Naive B cell (primary cell): ENCODE data around the gene ARSG. TPM values are rescaled to one million over a fixed set of nuclear protein-coding genes. Genes with fewer than 3 reads are reported as not detected.
A peak's percentile ranks its signal among the peaks of the same experiment; 100 is the strongest.

Experiments used
- ATAC-seq, 2 donors: fragments of 150-1000 bp; cut with Tn5 transposase; 2 replicates each; pipeline ENCODE4 v1.10.0; 2021; ENCODE audit warnings: low read depth in 2 of 2, mild to moderate bottlenecking in 2 of 2, moderate library complexity in 2 of 2
- DNase-seq: peaks from one replicate; pipeline ENCODE4 v3.0.0; 2022
- H3K27ac Mint-ChIP-seq, 6 donors: one replicate each; pipeline ENCODE4 v1.8.0; 2020 to 2022; ENCODE audit warnings: mild to moderate bottlenecking in 6 of 6, mixed read lengths in 6 of 6, moderate library complexity in 5 of 6, inconsistent platforms in 2 of 6
- H3K27me3 Mint-ChIP-seq, 3 donors: one replicate each; pipeline ENCODE4 v1.8.0; 2021 to 2022; ENCODE audit warnings: mixed read lengths in 3 of 3, mild to moderate bottlenecking in 1 of 3
- H3K36me3 Mint-ChIP-seq, 2 donors: one replicate each; pipeline ENCODE4 v1.8.0; 2020 to 2022; ENCODE audit warnings: mixed read lengths in 2 of 2, inconsistent platforms in 1 of 2, mild to moderate bottlenecking in 1 of 2
- H3K4me1 Mint-ChIP-seq, 3 donors: one replicate each; pipeline ENCODE4 v1.8.0; 2020 to 2022; ENCODE audit warnings: mixed read lengths in 3 of 3, inconsistent platforms in 1 of 3, mild to moderate bottlenecking in 1 of 3, moderate library complexity in 1 of 3
- H3K4me3 Mint-ChIP-seq, 8 donors: one replicate each; pipeline ENCODE4 v1.8.0; 2020 to 2022; ENCODE audit warnings: mild to moderate bottlenecking in 8 of 8, mixed read lengths in 8 of 8, moderate library complexity in 8 of 8, inconsistent platforms in 2 of 8
- H3K9me3 Mint-ChIP-seq, 7 donors: one replicate each; pipeline ENCODE4 v1.8.0; 2020 to 2022; ENCODE audit warnings: mixed read lengths in 7 of 7, mild to moderate bottlenecking in 5 of 7, inconsistent platforms in 2 of 7, moderate library complexity in 1 of 7
- polyA plus RNA-seq, 6 donors: library from polyadenylated mRNA; unstranded; fragments of 300-500 nt; fragmentation: Illumina TruSeq; gene quantifications; one replicate each; pipeline ENCODE4 v1.2.3, GENCODE V29; 2021; ENCODE audit warnings: low read depth in 6 of 6

ARSG gene
- polyA plus RNA-seq, 6 donors from 2014 or later, result 3.4 to 5.8 (median 4.7) TPM

DNA sequence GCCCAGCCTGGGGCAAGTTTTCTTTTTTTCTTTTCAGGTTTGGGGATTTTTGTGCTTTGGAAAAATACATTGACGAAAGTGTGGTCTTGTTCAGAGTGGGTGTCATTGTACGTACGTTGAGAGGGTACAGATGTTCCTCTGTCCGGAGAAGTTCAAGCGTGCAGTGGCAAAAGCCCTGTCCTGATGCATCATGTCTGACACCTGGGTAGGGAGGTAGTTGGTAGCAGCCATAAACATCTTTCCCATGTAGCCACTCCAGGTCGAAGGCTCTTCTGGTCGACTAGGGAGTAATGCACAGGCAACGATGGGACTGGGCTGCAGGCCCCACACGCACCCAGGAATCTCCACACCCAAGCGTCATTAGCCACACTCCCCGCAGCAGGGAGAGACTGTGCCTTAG is 138.6 kb downstream of the ARSG start:
- Mint-ChIP-seq H3K27me3 (no peaks in the 10 kb centered on the region), H3K9me3 (no peaks in the 10 kb centered on the region), H3K4me3 (no peak overlapping the region), H3K36me3 (peaks cover 0 to 12% of the 10 kb centered on the region in 2 donors), H3K27ac (no peak overlapping the region), H3K4me1 (peaks cover 4 to 10% (median 6%) of the 10 kb centered on the region in 3 donors)
- DNase-seq (no peak), ATAC-seq (no peak)

DNA sequence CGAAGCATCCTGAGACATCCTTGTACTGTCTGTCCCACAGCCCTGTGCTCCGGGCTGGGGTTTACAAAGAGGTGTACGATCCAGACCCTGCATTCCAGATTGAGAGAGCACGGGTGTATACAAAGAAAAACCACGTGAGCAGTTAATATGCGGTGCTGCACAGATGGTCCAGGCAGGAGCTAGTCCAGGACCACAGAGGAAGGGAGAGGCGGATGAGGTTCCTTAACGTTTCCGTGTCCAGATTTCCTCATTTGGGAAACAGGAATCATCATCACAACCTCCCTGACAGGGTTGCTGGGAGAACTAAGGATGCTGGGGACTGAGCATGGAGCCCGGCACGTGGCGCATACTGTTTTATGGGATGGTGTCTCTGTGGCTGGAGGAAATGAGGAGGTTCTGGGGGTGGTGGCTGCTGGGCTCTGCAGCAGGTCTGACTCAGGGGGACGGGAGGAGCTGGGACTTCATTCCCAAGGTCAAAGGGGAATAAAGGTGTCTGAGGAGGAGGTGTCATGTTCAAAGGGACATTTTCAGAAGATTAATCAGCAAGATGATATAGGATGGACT is 139.8 kb downstream of the ARSG start:
- Mint-ChIP-seq H3K27ac (peak overlapping the region in 3 of 6 donors; percentile 34 to 75 (median 61)), H3K4me1 (peaks cover 9 to 12% (median 11%) of the 10 kb centered on the region in 3 donors), H3K36me3 (peaks cover 0 to 12% of the 10 kb centered on the region in 2 donors), H3K9me3 (no peaks in the 10 kb centered on the region), H3K27me3 (no peaks in the 10 kb centered on the region), H3K4me3 (no peak overlapping the region)
- no peak for ATAC-seq
- DNase-seq, result no peak

DNA sequence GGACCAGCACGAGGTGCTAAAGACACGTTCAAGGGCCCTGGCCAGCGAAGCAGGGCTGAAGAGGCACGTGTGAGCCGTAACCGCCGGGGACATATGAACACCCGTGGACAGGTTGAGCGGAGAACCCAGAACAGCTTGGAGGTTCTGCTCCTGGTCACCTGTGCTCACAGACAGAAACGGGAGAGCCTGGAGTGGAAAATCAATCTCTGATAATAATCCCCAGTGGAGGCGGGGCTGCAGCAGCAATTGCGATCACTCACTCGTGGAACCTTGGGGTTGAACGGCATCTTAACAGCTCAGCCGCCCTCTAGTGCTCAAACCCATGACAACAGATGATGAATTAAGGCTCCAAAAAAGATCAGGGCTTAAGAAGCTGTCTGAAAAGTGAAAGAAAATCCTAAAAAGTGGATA is 140.4 kb downstream of the ARSG start:
- Mint-ChIP-seq H3K4me3 (no peak overlapping the region), H3K9me3 (no peaks in the 10 kb centered on the region), H3K4me1 (peaks cover 15 to 17% (median 17%) of the 10 kb centered on the region in 3 donors), H3K36me3 (peaks cover 0 to 12% of the 10 kb centered on the region in 2 donors), H3K27ac (peak overlapping the region in 2 of 6 donors; percentile 61 to 75), H3K27me3 (no peaks in the 10 kb centered on the region)
- ATAC-seq (peak; percentile 40 to 50), DNase-seq (no peak)

DNA sequence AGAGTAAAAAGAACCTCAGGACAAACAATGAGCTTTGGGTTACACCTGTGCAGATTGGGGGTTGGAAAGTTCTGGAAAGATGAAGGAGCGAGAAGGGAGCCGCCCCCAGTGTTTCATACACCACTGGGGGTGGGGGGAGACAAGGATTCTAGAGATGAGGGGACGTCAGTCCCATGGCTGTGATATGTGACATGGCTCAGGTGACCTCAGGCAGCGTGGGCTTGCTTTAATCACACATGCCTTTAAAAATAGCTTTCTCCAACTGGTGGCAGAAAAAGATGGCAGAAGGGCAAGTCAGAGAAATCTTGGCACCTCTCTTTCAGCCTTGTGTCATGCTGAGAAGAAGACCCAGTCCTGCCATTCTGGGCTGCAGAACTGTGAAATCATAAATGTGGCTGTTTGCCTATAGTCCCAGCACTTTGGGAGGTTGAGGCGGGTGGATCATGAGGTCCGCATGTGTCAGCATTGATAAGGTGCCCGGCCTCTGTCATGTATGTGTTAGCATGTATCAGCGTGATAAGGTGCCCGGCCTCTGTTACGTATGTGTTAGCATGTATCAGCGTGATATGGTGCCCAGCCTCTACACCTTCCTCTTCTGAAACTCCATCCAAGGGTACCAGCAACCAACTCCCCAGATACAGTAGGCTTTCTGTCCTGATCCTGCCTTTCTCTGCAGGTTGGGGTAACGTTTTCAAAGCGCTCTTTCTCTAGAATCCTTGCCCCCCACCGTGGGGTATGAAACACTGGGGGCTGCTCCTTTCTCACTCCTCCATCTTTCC is 141.0 kb downstream of the ARSG start:
- H3K27me3 Mint-ChIP-seq, result no peaks in the 10 kb centered on the region
- H3K4me1 Mint-ChIP-seq, result peaks cover 17 to 21% (median 21%) of the 10 kb centered on the region in 3 donors
- ATAC-seq (no peak), DNase-seq (no peak)
- no peaks in the 10 kb centered on the region for H3K9me3 Mint-ChIP-seq
- H3K4me3 Mint-ChIP-seq, result no peak overlapping the region
- peaks cover 0 to 12% of the 10 kb centered on the region in 2 donors for H3K36me3 Mint-ChIP-seq
- H3K27ac Mint-ChIP-seq, result peak overlapping the region in 2 of 6 donors; percentile 31 to 61

DNA sequence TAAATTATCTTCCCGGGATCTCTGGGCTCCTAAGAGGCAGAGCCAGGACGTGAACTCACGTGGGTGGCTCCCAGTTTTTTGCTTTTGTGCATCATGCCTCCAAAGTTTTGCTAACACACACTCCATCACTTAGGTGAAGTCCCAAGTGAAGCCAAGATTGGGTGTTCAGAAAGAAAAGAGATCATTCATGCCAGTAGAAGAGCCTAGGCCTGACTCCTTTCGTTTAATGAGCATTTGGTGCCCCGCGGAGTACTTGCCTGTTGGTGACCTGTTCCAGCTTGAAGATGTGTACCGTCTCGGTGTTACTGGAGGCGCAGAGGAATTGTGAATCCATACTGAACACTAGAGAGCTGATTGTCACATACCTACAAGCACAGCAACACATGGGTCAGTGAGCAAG is 141.9 kb downstream of the ARSG start:
- Mint-ChIP-seq H3K4me3 (no peak overlapping the region), H3K27ac (no peak overlapping the region), H3K36me3 (peaks cover 0 to 12% of the 10 kb centered on the region in 2 donors), H3K9me3 (no peaks in the 10 kb centered on the region), H3K27me3 (no peaks in the 10 kb centered on the region), H3K4me1 (peaks cover 25 to 31% (median 30%) of the 10 kb centered on the region in 3 donors)
- ATAC-seq, result no peak
- no peak for DNase-seq

DNA sequence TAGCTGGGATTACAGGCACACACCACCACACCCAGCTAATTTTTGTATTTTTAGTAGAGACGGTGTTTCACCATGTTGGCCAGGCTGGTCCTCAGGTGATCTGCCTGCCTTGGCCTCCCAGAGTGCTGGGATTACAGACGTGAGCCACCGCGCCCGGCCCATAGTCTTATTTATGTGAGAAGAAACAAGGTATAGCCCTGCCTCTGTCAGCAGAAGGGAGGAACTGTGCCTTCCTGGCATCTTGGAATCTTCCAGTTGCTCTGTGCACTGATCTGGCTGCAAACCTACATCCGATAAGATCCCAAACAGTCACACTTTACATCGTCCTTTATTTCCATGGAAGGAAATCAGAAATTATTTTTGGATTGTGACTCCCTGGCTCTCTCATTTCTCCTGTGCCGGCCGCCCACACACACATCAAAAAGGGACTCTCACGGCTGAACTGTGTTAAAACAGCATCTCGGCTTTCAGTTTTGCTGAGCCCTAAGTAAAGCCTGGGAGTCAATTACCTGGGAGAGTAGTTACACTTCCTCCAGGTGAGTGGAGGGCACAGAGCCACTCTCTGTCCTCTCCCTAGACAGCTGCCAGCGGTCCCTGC is 142.7 kb downstream of the ARSG start:
- Mint-ChIP-seq H3K36me3 (peaks cover 0 to 12% of the 10 kb centered on the region in 2 donors), H3K4me1 (peaks cover 28 to 39% (median 35%) of the 10 kb centered on the region in 3 donors), H3K4me3 (no peak overlapping the region), H3K9me3 (no peaks in the 10 kb centered on the region), H3K27me3 (no peaks in the 10 kb centered on the region), H3K27ac (no peak overlapping the region)
- ATAC-seq, result no peak
- no peak for DNase-seq

DNA sequence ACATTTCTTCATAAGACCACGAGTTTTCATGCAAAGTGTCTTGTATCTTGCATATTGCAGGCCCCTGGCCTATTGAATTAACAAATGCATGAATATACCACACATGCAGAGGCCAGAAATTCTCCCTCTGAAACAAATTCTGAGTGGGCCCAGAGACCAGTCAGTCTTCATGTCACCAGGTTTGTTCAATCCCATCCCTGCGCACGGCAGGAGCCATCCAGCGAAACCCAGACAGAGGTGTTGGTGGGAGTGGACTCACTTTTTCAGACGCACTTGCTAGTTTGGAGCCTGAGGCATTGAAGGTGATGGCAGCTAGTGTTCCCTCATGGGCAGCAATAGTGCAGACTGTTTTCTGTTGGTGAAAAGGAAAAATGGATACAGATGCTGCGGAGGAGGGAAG is 144.1 kb downstream of the ARSG start:
- H3K9me3 Mint-ChIP-seq, result no peaks in the 10 kb centered on the region
- H3K36me3 Mint-ChIP-seq, result peaks cover 0 to 12% of the 10 kb centered on the region in 2 donors
- ATAC-seq, result no peak
- peak overlapping the region in 1 of 6 donors; percentile 55 for H3K27ac Mint-ChIP-seq
- peaks cover 38 to 52% (median 46%) of the 10 kb centered on the region in 3 donors for H3K4me1 Mint-ChIP-seq
- no peaks in the 10 kb centered on the region for H3K27me3 Mint-ChIP-seq
- DNase-seq, result no peak
- H3K4me3 Mint-ChIP-seq, result no peak overlapping the region

DNA sequence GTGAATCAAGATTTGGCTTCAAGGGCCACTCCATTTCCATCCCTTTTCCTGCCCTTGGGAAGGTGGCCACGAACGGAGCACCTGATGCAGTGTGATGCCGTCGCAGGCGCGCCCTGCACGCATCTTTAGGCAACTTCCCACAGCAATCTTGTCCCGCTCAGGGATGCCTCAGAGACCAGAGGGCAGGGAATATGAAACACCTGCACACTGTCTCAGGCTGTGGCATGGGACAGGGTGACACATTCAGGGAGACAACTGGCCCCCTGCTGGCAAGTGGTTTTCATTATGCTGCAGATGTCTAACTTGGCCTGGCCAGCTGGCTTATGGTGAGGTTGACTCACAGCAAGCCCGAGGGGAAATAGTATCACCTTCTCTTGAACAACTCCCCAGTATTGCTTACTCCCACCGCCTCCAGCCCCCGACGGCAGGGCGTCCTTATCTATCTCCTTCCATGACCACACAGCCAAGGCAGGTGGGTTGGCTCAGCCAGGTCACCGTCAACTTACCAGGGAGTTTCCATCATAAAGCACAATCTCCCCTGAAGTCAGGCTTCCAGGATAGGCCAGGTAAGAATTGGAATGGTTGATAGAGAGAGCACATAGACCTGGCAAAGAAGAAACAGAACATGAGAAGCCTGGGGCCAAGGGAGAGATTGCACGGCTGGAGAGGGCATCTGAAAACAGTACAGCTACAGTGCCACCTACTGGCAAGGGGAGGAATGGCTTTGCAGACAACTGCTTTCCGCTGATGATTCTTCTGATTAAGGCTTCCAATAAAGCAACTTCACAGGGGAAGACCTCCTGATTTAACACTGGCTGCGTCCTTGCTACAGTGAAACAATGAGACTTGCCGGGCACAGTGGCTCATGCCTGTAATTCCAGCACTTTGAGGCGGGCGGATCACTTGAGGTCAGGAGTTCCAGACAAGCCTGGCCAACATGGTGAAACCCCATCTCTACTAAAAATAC is 144.9 kb downstream of the ARSG start:
- Mint-ChIP-seq H3K9me3 (no peaks in the 10 kb centered on the region), H3K36me3 (peaks cover 0 to 10% of the 10 kb centered on the region in 2 donors), H3K4me3 (peak overlapping the region in 5 of 8 donors; percentile 37 to 70 (median 46)), H3K27ac (peak overlapping the region in 5 of 6 donors; percentile 3 to 89 (median 82)), H3K27me3 (no peaks in the 10 kb centered on the region), H3K4me1 (peaks cover 44 to 60% (median 54%) of the 10 kb centered on the region in 3 donors)
- ATAC-seq, result peak; percentile 74 to 78
- DNase-seq, result peak; percentile 78

DNA sequence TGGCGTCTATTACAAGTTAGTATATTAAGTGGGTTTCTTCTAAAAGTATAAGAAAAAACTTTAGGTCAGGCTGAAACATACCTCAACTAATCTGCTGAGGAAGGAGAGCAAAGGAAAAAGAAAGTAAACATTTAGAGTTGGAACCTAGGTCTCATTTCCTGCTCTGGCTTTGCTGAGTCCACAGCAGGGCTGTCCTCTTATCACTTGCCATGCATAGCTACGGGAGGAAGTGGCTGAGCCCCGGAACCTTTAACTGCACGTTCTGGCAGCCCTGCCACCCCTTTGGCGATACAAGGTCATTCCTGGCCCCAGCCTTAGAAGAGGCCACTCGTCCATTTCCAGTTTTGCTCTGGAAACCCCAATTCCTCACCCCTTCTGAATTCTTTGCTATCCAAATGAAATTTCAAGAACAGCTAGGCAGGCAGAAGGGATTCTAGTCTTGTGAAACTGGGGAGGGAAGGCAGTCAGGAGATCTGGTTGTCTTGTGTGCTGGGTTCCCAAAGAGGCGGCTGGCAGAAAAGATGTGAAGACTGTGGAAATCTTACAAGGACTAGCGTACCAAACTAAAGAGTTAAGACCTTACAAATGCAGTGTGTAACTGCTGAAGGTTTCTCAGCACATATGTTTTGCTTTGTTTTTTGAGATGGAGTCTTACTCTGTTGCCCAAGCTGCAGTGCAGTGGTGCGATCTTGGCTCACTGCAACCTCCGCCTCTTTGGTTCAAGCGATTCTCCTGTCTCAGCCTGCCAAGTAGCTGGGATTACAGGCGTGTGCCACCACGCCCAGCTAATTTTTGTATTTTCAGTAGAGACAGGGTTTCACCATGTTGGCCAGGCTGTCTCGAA is 146.9 kb downstream of the ARSG start:
- Mint-ChIP-seq H3K9me3 (no peaks in the 10 kb centered on the region), H3K27me3 (no peaks in the 10 kb centered on the region), H3K4me1 (peaks cover 40 to 60% (median 56%) of the 10 kb centered on the region in 3 donors), H3K4me3 (peak overlapping the region; percentile 19 to 90 (median 75)), H3K27ac (peak overlapping the region in 5 of 6 donors; percentile 69 to 90 (median 88)), H3K36me3 (no peaks in the 10 kb centered on the region)
- DNase-seq, result peak; percentile 31
- ATAC-seq, result peak; percentile 43 to 55

DNA sequence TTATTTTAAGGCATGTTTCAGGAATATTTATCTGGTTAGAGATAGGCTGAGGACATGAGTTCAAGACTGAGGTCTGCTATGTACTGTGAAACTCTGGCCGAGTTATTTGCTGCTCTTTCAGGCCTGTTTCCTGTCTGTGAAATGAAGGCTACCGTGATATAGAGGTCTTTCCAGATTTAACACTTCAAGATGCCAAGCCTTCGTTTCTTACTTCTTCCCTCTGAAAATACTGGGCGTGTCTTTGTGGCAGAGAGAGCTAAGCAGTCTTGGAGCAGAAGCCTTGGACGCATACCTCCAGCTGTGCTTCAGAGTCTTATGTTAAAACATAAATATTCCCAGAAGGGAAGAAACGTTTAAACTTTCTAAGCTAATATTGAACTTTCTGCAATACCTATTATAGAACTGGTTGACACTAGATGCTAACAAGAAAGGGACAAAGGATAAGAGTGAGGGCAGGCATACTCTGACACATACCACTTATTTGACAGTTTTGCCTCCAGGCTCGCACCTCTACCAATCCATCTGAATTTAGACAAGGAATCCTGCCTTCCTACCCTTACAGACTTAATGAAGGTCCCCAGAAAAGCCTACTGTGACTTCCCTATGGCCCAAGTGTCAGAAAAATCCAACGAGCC is 148.5 kb downstream of the ARSG start:
- Mint-ChIP-seq H3K9me3 (no peaks in the 10 kb centered on the region), H3K36me3 (no peaks in the 10 kb centered on the region), H3K27ac (peak overlapping the region in 5 of 6 donors; percentile 64 to 88 (median 74)), H3K4me3 (peak overlapping the region in 1 of 8 donors; percentile 3), H3K4me1 (peaks cover 40 to 60% (median 56%) of the 10 kb centered on the region in 3 donors), H3K27me3 (no peaks in the 10 kb centered on the region)
- DNase-seq (no peak), ATAC-seq (no peak)

DNA sequence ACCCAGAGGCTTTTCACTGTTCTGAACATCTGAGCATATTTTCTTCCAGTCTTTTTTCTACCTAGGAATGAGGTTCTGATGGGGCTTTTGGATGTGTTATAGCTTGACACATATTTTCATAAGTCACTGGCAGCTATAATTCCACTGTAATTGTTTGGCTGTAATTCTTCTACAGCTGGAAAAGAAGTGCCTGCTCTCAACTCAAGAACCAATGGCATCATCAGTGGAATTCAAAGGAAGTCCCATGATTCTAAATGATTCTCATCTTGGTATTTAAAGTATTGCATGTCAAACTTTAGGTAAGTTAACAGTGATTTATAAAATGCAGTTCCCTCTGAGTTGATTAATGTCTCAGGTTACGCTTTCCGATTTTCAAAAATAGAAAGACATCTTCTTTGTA is 149.2 kb downstream of the ARSG start:
- Mint-ChIP-seq H3K27ac (peak overlapping the region; percentile 28 to 96 (median 70)), H3K9me3 (no peaks in the 10 kb centered on the region), H3K4me1 (peaks cover 40 to 60% (median 56%) of the 10 kb centered on the region in 3 donors), H3K4me3 (no peak overlapping the region), H3K36me3 (no peaks in the 10 kb centered on the region), H3K27me3 (no peaks in the 10 kb centered on the region)
- ATAC-seq (no peak), DNase-seq (no peak)
